H9 (cell line): Measurements from ENCODE around the gene NCDN. TPM values are rescaled to one million over a fixed set of nuclear protein-coding genes. Genes with fewer than 3 reads are reported as not detected.

Experiments used
- DNase-seq: peaks from one replicate; pipeline ENCODE4 v3.0.0-alpha.2; 2017
- H2AFZ ChIP-seq: one replicate; pipeline ENCODE4 v1.6.1; 2013; ENCODE audit warnings: mild to moderate bottlenecking, low read length, control low read depth, moderate library complexity
- H2AK5ac ChIP-seq: 2 replicates; pipeline ENCODE4 v1.6.1; 2013; ENCODE audit warnings: low read length, control low read depth, mixed read lengths; ENCODE audit not compliant: insufficient read length
- H2BK120ac ChIP-seq: one replicate; pipeline ENCODE4 v1.6.1; 2013; ENCODE audit warnings: low read depth, mild to moderate bottlenecking, low read length, control low read depth, inconsistent platforms; ENCODE audit not compliant: poor library complexity, severe bottlenecking
- H2BK12ac ChIP-seq: 2 replicates; pipeline ENCODE4 v1.6.1; 2013; ENCODE audit warnings: low read length, control low read depth, mixed read lengths, low read depth; ENCODE audit not compliant: insufficient read length
- H2BK15ac ChIP-seq: 2 replicates; pipeline ENCODE4 v1.6.1; 2013; ENCODE audit warnings: low read depth, low read length, control low read depth
- H2BK20ac ChIP-seq: one replicate; pipeline ENCODE4 v1.6.1; 2013; ENCODE audit warnings: low read depth, mild to moderate bottlenecking, low read length, control low read depth, inconsistent platforms; ENCODE audit not compliant: poor library complexity, severe bottlenecking
- H2BK5ac ChIP-seq: 2 replicates; pipeline ENCODE4 v1.6.1; 2013; ENCODE audit warnings: low read length, control low read depth, mixed read lengths; ENCODE audit not compliant: insufficient read length
- H3K14ac ChIP-seq: 2 replicates; pipeline ENCODE4 v1.6.1; 2013; ENCODE audit warnings: low read length, control low read depth; ENCODE audit not compliant: insufficient read depth
- H3K18ac ChIP-seq: 2 replicates; pipeline ENCODE4 v1.6.1; 2013; ENCODE audit warnings: low read depth, mild to moderate bottlenecking, mixed read lengths, low read length, control low read depth; ENCODE audit not compliant: insufficient read length
- H3K23ac ChIP-seq: 2 replicates; pipeline ENCODE4 v1.6.1; 2013; ENCODE audit warnings: low read length, control low read depth, mixed read lengths, low read depth; ENCODE audit not compliant: insufficient read length
- H3K23me2 ChIP-seq: 2 replicates; pipeline ENCODE4 v1.6.1; 2013; ENCODE audit warnings: low read depth, mild to moderate bottlenecking, mixed read lengths, low read length, control low read depth; ENCODE audit not compliant: insufficient read length, poor library complexity, severe bottlenecking
- H3K27ac ChIP-seq: 2 replicates; pipeline ENCODE4 v1.5.1; 2013; ENCODE audit warnings: low read length, control low read depth, mixed read lengths, low read depth; ENCODE audit not compliant: insufficient read length
- H3K27me3 ChIP-seq: 2 replicates; pipeline ENCODE4 v1.6.1; 2013; ENCODE audit warnings: low read length, control low read depth, inconsistent platforms; ENCODE audit not compliant: insufficient read depth
- H3K4ac ChIP-seq: 2 replicates; pipeline ENCODE4 v1.6.1; 2013; ENCODE audit warnings: low read depth, mild to moderate bottlenecking, control low read depth, inconsistent platforms, low read length, moderate library complexity
- H3K4me1 ChIP-seq: 2 replicates; pipeline ENCODE4 v1.6.1; 2013; ENCODE audit warnings: low read length, control low read depth, inconsistent platforms; ENCODE audit not compliant: insufficient read depth
- H3K4me2 ChIP-seq: 2 replicates; pipeline ENCODE4 v1.6.1; 2013; ENCODE audit warnings: low read length, control low read depth, mixed read lengths; ENCODE audit not compliant: insufficient read length, insufficient read depth
- H3K56ac ChIP-seq: 2 replicates; pipeline ENCODE4 v1.6.1; 2013; ENCODE audit warnings: low read depth, mild to moderate bottlenecking, mixed read lengths, low read length, control low read depth; ENCODE audit not compliant: insufficient read length
- H3K79me1 ChIP-seq: 2 replicates; pipeline ENCODE4 v1.6.1; 2013; ENCODE audit warnings: low read depth, mild to moderate bottlenecking, moderate library complexity, low read length, control low read depth, inconsistent platforms; ENCODE audit not compliant: insufficient read depth, poor library complexity, severe bottlenecking
- H3K79me2 ChIP-seq: 2 replicates; pipeline ENCODE4 v1.6.1; 2013; ENCODE audit warnings: low read length, control low read depth, inconsistent platforms; ENCODE audit not compliant: insufficient read depth
- H3K9ac ChIP-seq: 2 replicates; pipeline ENCODE4 v1.6.1; 2013; ENCODE audit warnings: low read length, control low read depth, mixed read lengths; ENCODE audit not compliant: insufficient read length; ENCODE audit errors: extremely low read depth
- H3K9me3 ChIP-seq: one replicate; pipeline ENCODE4 v1.6.1; 2013; ENCODE audit warnings: low read depth, low read length, inconsistent platforms; ENCODE audit not compliant: control insufficient read depth
- H3T11ph ChIP-seq: one replicate; pipeline ENCODE4 v1.6.1; 2013; ENCODE audit warnings: mild to moderate bottlenecking, low read length, control low read depth, inconsistent platforms
- H4K20me1 ChIP-seq: one replicate; pipeline ENCODE4 v1.6.1; 2013; ENCODE audit not compliant: control insufficient read depth, insufficient read length, insufficient read depth
- H4K5ac ChIP-seq: 2 replicates; pipeline ENCODE4 v1.6.1; 2013; ENCODE audit warnings: low read depth, mild to moderate bottlenecking, mixed read lengths, low read length, control low read depth; ENCODE audit not compliant: insufficient read length
- H4K8ac ChIP-seq: replicated peaks from 2 replicates; pipeline ENCODE4 v1.6.1; 2013; ENCODE audit warnings: low read length, control low read depth, mixed read lengths, low read depth; ENCODE audit not compliant: insufficient read length
- H4K91ac ChIP-seq: 2 replicates; pipeline ENCODE4 v1.6.1; 2013; ENCODE audit warnings: low read depth, mild to moderate bottlenecking, moderate library complexity, mixed read lengths, low read length, control low read depth; ENCODE audit not compliant: insufficient read length
- H3K27ac Mint-ChIP-seq, 3 experiments: 2 replicates in 2 of 3; 3 replicates in 1 of 3; pipeline ENCODE4 v1.8.0; 2020 to 2021; ENCODE audit warnings: mixed read lengths in 3 of 3, mild to moderate bottlenecking in 1 of 3, moderate library complexity in 1 of 3
- H3K27me3 Mint-ChIP-seq: 2 replicates; pipeline ENCODE4 v1.8.0; 2021; ENCODE audit warnings: low read depth, mild to moderate bottlenecking, moderate library complexity, mixed read lengths
- H3K36me3 Mint-ChIP-seq, 3 experiments: 2 replicates in 2 of 3; 3 replicates in 1 of 3; pipeline ENCODE4 v1.8.0; 2020 to 2021; ENCODE audit warnings: low read depth in 3 of 3, mixed read lengths in 3 of 3; ENCODE audit not compliant: insufficient read depth in 1 of 3
- H3K4me1 Mint-ChIP-seq, 2 experiments: 2 replicates each; pipeline ENCODE4 v1.8.0; 2020; ENCODE audit warnings: mixed read lengths in 2 of 2
- H3K4me3 Mint-ChIP-seq, 2 experiments: 2 replicates in 1 of 2; 3 replicates in 1 of 2; pipeline ENCODE4 v1.8.0; 2020 to 2021; ENCODE audit warnings: mild to moderate bottlenecking in 2 of 2, mixed read lengths in 2 of 2, moderate library complexity in 1 of 2
- H3K9me3 Mint-ChIP-seq, 2 experiments: 2 replicates in 1 of 2; 3 replicates in 1 of 2; pipeline ENCODE4 v1.8.0; 2020; ENCODE audit warnings: mild to moderate bottlenecking in 2 of 2, mixed read lengths in 2 of 2, moderate library complexity in 1 of 2
- CTCF ChIP-seq: fragments of 200-600 bp; sonication (generic); conservative IDR thresholded peaks from 3 replicates; pipeline ENCODE4 v1.8.0; 2021; ENCODE audit warnings: antibody characterized with exemption, mild to moderate bottlenecking
- whole genome bisulfite sequencing: extraction: QIAGEN DNeasy Blood & Tissue Kit; methylation state at CpG from one replicate; pipeline ENCODE4 v1.1.7; 2013; ENCODE audit warnings: missing lambda C conversion rate, low lambda C conversion rate, mixed read lengths; ENCODE audit not compliant: insufficient read length; ENCODE audit errors: extremely low coverage; 5-methylcytosine and 5-hydroxymethylcytosine counted together
- total RNA-seq: library from RNA; stranded (reverse); gene quantifications from 2 replicates; pipeline ENCODE4 v1.2.1, GENCODE V29; 2021

NCDN gene
- total RNA-seq, 1 experiment from 2014 or later = 44.2 TPM

- H3K9me3 ChIP-seq = no peaks in the 10 kb centered on the region
- no CpG with 5 or more reads among the region's 6 CpGs for WGBS
- H3T11ph ChIP-seq = no peak overlapping the region
- no peak overlapping the region for H3K4ac ChIP-seq
- no peak overlapping the region for H2BK5ac ChIP-seq
- H2BK120ac ChIP-seq = no peak overlapping the region
- no peak overlapping the region for H3K27ac ChIP-seq
- no peak overlapping the region for H2BK15ac ChIP-seq
- no peak overlapping the region for H3K4me3 Mint-ChIP-seq
- no peak overlapping the region for H3K9ac ChIP-seq
- H3K14ac ChIP-seq = no peak overlapping the region
- no peak overlapping the region for H2AFZ ChIP-seq
- H3K4me2 ChIP-seq = no peak overlapping the region
- H3K27ac Mint-ChIP-seq = peak overlapping the region in 1 of 3 experiments; percentile 60; a peak in 3 of 7 replicates
- no peak overlapping the region for H4K5ac ChIP-seq
- H2AK5ac ChIP-seq = no peak overlapping the region
- H3K4me1 Mint-ChIP-seq = peaks cover 5 to 8% of the 10 kb centered on the region in 2 experiments
- H3K36me3 Mint-ChIP-seq = 0 out of 7 replicates have a peak, but pooled peaks cover 0 to 3% (median 0%) of the 10 kb centered on the region in 3 experiments
- H3K27me3 ChIP-seq = no peaks in the 10 kb centered on the region
- no peak overlapping the region for H3K56ac ChIP-seq
- H3K18ac ChIP-seq = no peak overlapping the region
- no peak overlapping the region for H3K23ac ChIP-seq
- no peaks in the 10 kb centered on the region for H3K4me1 ChIP-seq
- no peaks in the 10 kb centered on the region for H3K23me2 ChIP-seq
- DNase-seq = no peak
- H4K8ac ChIP-seq = no peak overlapping the region
- no peak for TF ChIP-seq CTCF
- H4K20me1 ChIP-seq = peaks cover 2% of the 10 kb centered on the region
- H3K9me3 Mint-ChIP-seq = no peaks in the 10 kb centered on the region; a peak in 1 of 5 replicates
- H2BK20ac ChIP-seq = no peak overlapping the region
- H3K27me3 Mint-ChIP-seq = peaks cover 2% of the 10 kb centered on the region
- H4K91ac ChIP-seq = no peak overlapping the region
- H2BK12ac ChIP-seq = no peak overlapping the region
- no peaks in the 10 kb centered on the region for H3K79me2 ChIP-seq
- no peaks in the 10 kb centered on the region for H3K79me1 ChIP-seq
These were observed 30.1 kb downstream of the NCDN start for GRCh38 chr1:35587736-35588135.
